8988T (cell line): Measurements from ENCODE around the gene TMC2.

Experiments
- DNase-seq: peaks from one replicate; pipeline ENCODE4 v3.0.0; 2011

Gene TMC2

GRCh38 chr20:2527762-2528161 lies 8.6 kb upstream of the TMC2 start:
- no peak for DNase-seq

- no peak for DNase-seq
Measured at GRCh38 chr20:2528671-2529271, 7.6 kb upstream of the TMC2 start.

- DNase-seq: no peak
Measured at GRCh38 chr20:2533118-2533517, 3.3 kb upstream of the TMC2 start.

DNA sequence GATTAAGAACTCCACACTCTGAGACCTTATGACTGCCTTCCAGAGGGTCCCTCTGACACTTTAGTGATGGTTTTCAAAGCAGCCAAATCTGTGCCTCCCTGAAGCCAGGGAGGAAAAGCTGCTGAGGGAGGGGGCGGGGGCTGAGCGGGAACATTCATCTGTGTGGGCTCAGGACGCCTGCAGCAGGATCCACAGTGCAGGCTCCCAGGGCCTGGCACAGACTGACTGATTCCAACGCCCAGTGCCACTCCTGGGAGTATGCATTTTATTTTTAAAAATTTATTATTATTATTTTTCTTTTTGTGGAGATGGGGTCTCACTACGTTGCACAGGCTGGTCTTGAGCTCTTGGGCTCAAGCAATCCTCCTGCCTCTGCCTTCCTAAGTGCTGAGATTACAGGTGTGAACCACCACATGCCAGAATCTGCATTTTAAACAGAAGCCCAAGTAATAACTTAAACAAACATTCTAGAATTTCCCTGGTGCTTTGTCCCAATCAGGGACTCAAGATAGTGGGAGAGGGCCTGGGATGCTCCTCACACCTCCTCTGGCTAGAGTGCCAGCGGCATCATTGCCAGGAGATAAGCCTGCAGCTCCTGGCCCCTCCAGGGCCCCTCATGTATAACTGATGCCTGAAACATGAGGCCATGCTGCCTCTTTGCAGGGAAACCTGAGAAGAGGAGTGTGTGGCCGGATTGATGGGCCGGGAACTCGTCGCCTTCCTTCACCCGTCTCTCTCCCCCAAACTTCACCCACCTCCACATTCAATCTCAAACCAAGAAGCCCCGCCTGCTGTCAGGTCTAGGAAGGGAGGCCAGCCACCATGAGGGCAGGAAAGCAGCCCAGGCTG lies 438 bp upstream of the TMC2 start:
- DNase-seq: no peak

- DNase-seq: no peak
Measured at GRCh38 chr20:2537101-2537500, 728 bp downstream of the TMC2 start.

DNA sequence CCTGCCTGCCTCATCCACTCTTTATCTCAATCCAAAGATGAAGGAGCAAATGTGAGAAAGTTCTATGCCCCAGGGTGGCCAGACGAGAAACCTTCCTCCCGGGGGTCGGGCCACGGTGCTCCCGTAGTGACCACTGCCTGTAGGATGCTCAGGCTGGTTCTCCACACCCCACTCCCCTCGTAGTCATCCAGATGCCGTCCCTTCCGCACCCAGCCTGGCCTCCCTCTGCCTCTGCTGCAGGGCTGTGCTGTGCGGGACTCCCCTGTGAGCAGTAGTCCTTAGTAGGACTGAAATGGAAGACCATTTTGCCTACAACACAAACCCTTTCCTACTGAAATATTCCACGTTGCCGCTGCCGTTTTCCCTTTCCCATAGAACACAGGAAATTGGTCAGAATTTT lies 2.0 kb downstream of the TMC2 start:
- DNase-seq: no peak

DNA sequence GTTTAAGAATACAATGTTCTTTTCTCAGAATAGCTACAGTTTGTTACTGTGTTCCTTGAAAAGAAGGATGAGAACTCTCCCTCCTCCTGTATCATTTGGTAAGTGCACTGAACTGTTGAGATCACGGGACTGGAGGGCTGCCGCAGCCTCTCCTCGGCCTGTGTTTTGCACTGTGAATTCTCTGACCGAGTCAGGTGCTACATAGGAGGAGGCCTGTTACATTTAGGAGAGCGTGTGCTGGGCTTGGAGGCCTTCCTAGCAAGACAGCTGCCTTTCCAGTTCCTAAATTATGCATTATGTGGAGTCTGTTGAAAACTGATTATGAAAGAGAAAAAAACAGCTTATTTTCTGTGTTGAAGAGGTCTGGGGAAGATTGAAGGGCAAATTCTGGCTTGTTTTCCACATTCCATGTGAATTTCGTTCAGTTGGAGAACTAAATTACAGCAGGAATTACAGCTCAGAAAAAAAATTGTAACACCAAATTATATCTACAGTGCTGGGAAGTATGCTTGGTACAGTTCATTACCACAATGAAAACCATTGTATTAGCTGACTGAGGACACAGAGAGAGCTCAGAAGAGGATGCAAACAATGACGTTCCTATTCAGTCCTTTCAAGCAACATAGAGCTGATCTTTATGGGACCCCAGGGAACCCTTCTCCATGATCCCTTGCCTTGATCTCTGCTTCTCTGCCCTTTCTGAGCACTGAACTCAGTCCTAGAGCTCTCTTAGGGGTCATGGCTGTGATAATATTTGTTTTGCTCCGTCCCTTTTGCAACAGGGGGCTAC lies 2.8 kb downstream of the TMC2 start:
- no peak for DNase-seq

- no peak for DNase-seq
Measured at GRCh38 chr20:2541940-2542339, 5.6 kb downstream of the TMC2 start.

GRCh38 chr20:2542361-2542760 lies 6.0 kb downstream of the TMC2 start:
- no peak for DNase-seq

GRCh38 chr20:2544211-2544610 lies 7.8 kb downstream of the TMC2 start:
- no peak for DNase-seq

GRCh38 chr20:2545594-2545993 lies 9.2 kb downstream of the TMC2 start:
- DNase-seq: no peak

DNA sequence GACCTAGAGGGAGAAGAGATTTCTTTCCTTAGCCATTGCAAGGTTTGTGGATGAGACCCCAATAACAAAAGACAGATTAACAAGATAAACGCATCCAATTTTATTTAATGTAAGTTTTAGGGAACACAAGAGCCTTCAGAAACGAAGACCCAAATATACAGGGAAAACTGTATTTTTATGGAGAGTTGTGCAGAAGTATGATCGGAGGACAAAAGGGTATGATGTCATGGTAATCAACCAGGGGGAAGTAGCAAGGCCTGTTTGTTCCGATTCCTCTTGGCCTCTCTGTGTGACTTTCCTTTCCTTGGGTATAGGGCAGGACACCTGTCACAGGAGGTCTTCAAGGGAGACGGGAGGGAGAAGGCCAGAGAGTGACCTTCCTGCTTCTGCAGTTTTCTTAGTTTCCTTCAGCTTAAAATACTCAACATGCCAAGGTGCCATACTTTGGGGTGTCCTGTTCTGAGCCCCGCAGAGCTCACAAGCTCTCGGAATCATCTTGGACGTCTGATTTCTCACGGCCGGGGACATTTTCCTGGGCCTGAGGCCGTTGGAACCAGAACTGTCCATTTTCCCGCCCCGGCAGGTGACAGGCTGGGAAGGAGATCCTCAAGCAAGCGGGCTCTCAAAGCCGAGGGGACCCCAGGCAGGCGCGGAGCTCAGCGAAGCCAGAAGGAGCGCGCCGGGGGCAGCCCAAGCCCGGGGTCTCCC lies 21.7 kb downstream of the TMC2 start:
- no peak for DNase-seq

DNA sequence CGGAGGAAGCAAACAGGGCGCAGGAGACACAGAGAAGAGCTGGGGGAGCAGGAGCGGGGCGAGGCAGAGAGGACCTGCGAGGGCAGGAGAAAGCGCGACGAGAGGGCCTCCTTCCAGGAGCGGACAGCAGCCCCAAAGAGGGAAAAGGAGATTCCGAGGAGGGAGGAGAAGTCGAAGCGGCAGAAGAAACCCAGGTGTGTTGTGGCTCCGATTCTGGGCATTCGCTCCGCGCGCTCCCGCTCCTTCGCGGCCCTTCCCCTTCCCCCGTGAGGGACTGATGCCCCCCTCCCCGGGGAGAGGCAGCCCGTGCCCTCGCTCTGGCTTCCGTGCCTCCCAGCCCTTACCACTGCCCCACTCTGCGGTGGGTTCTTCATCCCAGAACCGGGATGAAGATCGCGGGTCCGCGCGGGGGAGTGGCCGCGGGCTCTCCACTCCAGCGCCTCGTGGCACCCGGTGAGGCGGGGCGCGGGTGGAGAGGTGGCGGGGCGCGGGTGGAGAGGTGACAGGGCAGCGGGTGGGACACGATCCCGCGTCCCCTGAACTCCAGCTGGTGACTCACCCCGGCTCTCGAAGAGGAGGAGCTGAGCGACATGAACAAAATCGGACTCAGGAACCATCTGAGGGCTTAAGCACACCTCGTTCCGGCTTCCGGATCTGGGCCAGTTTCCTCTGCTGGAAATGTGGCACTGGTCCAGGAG lies 22.4 kb downstream of the TMC2 start:
- DNase-seq: no peak

DNA sequence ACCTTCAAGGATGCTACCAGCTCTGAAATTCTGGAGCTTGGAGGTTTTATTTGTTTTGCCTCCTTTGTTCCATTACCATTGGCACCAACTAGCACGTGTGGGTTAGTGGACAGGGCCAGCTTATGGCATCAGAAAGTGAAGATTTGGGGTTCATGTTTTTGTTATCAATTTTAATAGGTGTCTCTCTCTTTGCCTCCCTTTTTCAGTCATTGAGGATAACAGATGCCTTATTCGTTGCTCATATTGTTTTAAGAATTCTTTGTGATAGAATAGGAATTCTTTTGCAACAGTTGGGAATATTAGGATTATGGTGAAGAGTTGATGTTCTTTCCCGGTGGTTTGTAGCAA lies 22.9 kb downstream of the TMC2 start:
- no peak for DNase-seq

- DNase-seq: no peak
Measured at GRCh38 chr20:2559651-2560050, 23.3 kb downstream of the TMC2 start.

DNA sequence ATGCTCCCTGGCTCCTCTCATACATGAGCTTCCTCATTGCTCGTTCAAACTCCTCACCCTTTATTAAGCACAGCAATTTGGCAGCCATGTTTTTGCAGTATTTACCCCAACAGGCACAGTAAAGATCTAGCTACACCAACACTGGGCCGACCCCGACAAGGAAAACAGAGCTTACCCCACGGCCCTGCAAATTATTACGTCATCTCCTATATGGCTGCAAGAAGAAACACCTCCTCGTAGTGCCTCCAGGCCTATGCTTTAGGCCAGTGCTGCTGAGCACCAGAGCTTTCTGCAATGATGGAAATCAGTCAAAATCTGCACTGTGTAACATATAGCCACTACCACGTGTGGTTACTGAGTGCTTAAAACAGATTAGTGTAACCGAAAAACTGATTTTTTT lies 26.7 kb downstream of the TMC2 start:
- no peak for DNase-seq

- DNase-seq: no peak
Measured at GRCh38 chr20:2564406-2564805, 28.0 kb downstream of the TMC2 start.

DNA sequence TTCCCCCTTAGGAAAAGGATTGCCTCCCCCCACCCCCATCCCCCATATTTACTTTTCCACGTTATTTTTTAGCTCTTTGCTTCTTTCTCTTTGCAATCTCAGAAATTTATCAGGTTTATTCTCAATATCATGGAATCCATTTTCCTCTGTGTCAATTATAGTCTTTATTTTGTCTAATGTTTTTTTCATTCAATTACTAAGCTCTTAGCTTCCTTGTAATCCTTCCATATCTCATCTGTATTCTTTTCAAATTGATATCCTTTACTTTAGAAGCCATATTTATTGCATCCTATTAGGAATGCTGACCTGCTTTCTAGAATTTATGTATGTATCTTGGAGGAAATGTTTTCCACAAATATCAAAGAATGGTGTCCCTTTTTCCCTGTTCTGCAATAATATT lies 39.3 kb downstream of the TMC2 start:
- no peak for DNase-seq

GRCh38 chr20:2576317-2576727 lies 39.9 kb downstream of the TMC2 start:
- no peak for DNase-seq

DNA sequence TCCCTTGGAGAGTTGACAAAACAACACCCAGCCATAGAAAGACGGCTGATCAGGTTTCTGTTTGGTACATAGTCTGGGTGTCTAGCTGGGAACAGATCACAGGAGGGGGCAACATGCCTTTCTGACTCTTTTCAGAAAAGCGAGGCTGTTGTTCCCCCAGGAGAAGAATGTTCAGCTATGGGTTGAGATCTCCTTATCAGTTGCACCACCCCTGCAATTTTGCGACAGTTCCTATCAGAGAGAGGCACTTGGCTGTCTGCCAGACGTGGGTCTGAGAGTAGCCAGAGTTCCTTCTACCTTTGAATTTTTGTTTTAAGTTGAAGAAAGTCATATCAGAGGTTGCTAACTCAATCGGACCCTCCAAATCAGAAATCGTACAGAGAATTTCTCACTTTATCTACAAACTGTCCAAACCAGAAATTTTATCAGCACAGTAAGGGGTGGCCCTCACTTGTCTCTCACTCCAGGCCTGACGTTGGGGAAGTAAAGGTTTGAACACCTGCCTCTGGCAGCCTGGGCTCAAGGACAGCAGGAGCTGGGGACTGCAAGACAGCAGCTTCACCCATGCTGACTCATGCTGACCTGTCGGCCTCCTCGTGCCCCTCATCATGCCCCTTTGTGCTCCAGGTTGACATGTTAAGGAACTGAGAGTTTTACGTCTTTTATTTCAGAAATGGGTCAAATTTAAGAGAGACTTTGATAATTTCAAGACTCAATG lies 42.3 kb downstream of the TMC2 start:
- no peak for DNase-seq

DNA sequence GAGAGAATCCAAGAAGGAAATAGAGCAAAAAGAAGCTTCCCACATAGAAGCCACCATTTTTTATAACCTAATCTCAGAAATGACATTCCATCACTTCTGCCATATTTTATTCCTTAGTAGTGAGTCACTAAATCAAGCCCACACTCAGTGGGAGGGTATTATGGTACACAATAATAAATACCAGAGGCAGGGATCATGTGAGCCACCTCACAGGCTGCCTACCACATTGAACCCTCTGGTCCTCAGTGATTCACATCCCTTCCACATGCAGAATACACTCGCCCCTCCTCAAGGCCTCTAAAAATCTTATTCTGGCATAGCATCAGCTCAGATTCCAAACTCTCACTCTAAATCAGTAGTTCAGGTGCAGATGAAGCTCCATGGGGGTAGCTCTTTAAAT lies 49.4 kb downstream of the TMC2 start:
- no peak for DNase-seq

DNA sequence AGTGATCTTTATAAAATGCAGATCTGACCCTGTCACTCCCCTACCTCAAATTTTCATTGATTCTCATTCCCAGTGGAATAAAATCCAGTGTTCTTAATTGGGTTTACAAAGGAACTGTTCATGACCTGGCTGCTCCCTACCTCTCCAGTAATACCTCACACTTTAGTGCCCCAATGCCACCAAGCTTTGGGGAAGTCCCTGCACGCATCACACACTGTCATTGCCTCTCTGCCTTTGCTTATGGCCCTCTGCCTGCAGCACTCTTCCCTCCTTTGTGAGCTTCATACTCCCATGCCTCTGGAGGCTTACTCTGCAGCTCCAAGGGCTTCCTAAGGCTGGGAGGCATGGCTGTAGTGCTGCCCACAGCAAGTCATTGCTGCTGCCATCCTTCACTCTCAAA lies 57.4 kb downstream of the TMC2 start:
- no peak for DNase-seq
